Measurements from ENCODE around the gene NARS2.
A peak's percentile ranks its signal among the peaks of the same experiment; 100 is the strongest.
"Not testable (repeated sequence)": the region's sequence is repeated elsewhere in the genome, so short reads cannot be mapped to it uniquely, and the experiment has no call there.

Gene NARS2

GRCh38 chr11:78541537-78541936, 33.1 kb downstream of the NARS2 start:
- no peak for DNase-seq (ENCODE audit: low spot score)

DNA sequence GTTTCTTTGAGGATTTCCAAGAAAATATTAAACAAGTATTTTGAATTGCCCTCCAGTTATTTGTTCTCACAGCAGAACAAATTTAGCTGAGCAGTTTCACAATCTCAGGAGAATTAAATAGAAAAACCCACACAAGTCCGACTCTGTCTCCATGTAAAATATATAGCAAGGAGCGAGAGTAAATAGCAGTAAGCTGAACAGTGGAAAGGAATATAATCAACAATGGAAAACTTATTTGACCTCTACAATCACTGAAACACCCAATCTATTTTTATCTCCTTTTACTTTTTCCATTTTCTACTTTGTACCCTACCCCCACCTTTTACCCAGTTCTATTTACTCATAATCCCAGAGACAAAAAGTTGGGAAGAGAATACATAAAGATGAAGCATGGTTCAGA, 34.4 kb downstream of the NARS2 start:
- no peak for DNase-seq (ENCODE audit: low spot score)

GRCh38 chr11:78539506-78539905, 35.2 kb downstream of the NARS2 start:
- no peak for DNase-seq (ENCODE audit: low spot score)

GRCh38 chr11:78536933-78537332, 37.7 kb downstream of the NARS2 start:
- no peak for DNase-seq (ENCODE audit: low spot score)

DNA sequence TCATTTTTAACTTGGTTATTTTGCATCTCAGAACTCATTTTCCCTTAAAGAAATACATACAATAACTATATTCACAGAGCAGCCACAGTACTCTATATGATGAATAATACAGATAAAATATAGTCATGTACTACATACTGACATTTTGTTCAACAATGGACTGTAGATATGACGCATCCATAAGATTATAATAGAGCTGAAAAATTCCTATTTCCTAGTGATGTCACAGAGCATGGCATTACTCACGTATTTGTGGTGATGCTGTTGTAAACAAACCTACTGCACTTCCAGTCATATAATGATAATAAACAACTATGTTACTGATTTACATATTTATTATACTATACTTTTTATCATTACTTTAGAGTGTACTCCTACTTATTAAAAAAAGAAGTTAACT, 38.7 kb downstream of the NARS2 start:
- peak; percentile 1 for DNase-seq (ENCODE audit: low spot score)

DNA sequence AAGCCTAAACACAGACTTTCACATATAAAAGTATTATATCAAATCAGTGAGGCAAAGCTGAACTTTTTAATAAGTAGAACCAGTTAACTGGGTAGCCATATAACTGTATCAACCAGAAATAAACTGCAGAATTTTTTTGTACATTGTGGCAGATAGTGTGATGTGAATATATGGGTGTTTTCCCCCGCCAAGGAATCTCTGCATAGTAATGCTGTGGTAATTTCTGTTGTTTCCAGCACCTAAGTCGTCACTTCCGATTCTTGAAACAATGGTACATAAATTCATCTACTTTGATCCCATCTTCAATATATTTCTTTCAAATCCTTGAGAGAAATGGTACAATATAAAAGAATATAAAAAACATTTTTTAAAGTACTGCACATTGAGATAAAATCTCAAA, 39.6 kb downstream of the NARS2 start:
- no peak for DNase-seq (ENCODE audit: low spot score)

DNA sequence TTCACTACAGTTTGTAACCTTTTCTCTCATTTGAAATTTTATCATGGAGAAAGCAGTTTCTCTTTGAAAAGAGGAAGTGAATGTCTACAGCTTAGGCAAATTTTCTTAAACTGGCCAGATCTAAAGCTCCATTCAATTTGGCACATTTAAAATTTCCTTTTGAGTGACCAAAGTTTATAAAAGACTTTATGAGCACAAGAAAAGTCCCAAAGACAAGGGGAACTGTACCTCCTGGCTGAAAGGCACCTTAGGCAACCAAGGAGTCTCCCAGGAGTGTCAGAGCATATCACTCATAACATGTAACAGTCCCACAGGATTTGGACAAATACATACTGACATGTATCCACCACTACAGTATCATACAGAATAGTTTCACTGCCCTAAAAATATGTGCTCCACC, 41.3 kb downstream of the NARS2 start:
- DNase-seq (ENCODE audit: low spot score): no peak

- DNase-seq (ENCODE audit: low spot score): no peak
Measured at GRCh38 chr11:78532991-78533390, 41.7 kb downstream of the NARS2 start.

GRCh38 chr11:78526497-78527146, 48.0 kb downstream of the NARS2 start:
- DNase-seq (ENCODE audit: low spot score): no peak

- DNase-seq (ENCODE audit: low spot score): no peak
Measured at GRCh38 chr11:78525720-78526119, 48.9 kb downstream of the NARS2 start.

DNA sequence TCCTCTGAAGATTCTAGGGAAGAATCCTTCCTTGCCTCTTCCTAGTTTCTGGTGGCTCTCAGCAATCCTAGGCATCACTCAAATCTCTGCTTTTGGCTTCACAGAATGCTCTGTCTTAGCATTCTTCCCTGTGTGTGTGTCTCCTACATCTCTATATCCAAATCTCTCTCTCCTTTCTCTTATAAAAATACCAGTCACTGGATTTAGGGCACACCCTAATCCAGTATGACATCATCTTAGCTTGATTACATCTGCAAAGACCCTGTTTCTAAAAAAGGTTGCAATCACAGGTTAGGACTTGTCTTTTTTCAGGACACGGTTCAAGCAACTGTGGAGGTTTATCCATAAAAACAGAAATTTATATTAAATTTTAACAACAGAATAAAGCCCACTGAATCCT, 54.4 kb downstream of the NARS2 start:
- no peak for DNase-seq (ENCODE audit: low spot score)

DNA sequence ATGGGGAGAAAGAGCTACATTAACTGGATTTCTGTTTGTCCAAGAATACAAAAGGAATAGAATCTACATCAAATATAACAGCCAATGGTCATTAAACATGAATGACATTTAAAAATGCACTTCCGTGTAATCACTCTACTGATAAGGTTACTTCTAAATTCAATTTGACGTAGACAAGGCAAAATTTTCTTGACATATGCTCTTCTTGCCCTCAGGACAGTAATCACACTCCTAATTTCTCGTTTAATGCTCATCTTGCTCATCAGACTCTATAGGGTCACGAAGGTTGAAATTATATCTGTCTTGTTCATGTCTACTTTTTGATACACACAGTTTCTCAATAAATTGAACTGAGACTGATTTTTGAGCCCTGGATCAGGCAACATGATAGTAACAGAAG, 58.4 kb downstream of the NARS2 start:
- no peak for DNase-seq (ENCODE audit: low spot score)

GRCh38 chr11:78514922-78515502, 59.7 kb downstream of the NARS2 start:
- no peak for DNase-seq (ENCODE audit: low spot score)

DNA sequence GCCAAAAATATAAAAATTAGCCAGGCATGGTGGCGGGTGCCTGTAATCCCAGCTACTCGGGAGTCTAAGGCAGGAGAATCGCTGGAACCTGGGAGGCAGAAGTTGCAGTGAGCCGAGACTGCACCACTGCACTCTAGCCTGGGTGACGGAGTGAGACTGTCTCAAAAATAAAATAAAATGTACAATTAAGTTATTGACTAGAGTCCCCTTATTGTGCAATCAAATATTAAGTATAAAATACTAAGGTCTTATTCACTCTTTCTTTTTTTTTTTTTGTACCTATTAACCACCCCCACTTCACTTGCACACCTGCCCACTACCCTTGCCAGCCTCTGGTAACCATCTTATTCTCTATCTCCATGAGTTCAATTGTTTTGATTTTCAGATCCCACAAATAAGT, 61.6 kb downstream of the NARS2 start:
- DNase-seq (ENCODE audit: low spot score): not testable (repeated sequence)

DNA sequence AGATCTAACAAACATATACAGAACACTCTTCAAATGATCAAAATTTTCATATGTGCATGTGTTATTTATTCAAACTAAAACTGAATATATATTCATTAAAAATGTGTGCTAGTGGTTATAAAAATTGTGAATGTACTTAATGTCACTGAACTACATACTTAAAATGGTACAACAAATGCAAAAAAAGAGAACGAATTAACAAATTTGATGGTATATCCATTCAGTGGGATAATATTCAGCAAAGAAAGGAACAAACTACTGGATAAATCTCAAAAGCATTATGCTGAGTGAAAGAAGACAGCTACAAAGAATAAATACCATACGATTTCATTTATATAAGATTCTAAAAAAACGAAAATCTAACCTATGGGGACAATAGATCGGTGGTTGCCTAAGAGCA, 64.1 kb downstream of the NARS2 start:
- no peak for DNase-seq (ENCODE audit: low spot score)

- DNase-seq (ENCODE audit: low spot score): no peak
Measured at GRCh38 chr11:78510025-78510596, 64.6 kb downstream of the NARS2 start.

DNA sequence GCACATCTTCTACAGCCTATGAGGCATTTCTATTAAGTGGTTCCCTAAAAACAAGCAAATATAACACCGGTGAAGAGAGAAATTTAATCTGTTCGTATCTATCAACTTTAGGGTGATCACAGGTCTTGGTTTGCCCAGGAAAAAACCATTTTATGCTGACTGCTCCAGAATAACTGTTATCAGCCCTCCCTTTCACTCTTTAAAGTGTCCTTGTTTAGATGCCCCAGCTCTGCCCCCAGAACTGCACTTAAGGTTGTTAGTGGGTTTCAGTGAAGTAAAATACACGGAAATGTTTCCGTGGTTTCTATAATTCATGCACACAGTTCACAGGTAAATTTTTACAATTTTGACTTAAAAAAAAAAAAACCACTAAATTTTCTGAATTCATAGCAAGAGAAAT, 70.0 kb downstream of the NARS2 start:
- DNase-seq (ENCODE audit: low spot score): no peak

DNA sequence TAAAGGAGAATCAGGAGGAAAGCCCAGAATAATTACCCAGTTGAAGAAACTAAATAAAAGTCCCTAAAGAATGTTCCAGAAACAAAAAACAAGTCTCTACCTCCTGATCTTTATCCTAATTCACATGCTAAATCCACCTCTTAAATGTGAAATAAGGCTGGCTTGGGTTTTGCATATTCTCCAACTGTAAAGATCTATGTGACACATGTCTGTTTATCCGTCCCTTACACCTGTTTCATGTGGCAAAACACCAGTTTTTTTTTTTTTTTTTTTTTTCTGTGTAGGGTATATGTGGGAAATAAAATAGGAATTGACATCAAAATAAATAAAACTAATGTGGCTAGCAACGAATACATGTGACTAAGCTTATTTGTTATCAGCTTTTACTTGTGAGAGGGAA, 70.5 kb downstream of the NARS2 start:
- DNase-seq (ENCODE audit: low spot score): no peak

DNA sequence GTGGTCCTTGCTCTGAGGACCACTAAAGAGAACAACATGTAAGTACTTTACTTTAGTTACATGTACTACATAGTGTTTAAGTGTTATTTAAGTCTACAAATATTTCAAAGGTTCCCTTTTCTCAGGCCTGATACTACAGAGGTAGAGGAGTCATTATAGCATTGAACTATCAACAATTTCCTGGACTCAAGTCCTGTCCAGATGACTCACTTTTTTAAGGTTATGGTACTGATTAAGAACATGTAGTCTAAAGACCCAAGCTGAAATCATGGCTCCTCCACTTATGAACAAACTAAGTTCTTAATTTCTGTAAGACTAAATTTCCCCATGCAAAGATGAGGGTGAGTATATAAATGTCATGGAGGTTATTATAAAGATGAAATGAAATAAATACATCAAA, 74.7 kb downstream of the NARS2 start:
- no peak for DNase-seq (ENCODE audit: low spot score)

DNA sequence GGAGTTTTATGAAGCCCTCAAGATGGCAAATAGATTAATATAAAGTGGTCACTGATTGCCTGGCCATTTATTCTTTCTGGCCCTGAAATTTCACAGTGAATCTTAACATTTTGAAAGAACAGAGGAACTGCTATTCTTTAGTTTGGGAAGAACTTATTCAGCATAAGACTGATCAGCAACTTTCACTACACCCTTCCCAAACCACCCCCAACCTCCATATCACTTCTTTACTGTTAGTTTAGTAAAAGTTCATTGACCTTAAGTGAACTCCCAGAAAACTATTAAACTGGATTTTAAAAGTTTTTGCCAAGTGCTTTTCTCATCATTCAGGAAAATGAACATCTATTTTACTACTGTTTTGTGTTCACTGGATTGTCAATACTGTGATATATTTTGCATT, 77.4 kb downstream of the NARS2 start:
- no peak for DNase-seq (ENCODE audit: low spot score)

DNA sequence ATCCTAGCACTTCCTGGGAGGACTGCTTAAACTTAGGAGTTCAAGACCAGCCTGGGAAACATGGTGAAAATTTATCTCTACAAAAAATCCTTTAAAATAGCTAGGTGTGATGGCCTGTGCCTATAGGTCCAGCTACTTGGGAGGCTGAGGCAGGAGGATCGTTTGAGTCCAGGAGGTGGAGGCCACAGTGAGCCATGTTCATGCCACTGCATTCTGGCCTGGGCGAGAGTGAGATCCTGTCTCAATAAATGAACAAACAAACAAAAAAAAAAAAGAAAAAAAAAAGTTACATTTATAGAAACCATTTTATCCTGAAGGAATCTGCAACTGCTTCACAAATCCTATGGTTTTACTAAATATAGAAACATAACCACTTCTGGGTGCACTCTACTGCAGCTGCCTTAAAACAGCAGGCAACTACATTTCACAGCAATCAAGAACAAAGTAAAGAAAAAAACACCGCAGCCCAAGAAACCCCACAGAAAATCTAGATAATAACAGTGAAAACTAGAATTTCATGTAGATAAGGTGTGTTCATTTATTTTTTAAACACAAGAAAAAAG, 81.2 kb downstream of the NARS2 start:
- no peak for DNase-seq (ENCODE audit: low spot score)

GRCh38 chr11:78492973-78493372, 81.7 kb downstream of the NARS2 start:
- no peak for DNase-seq (ENCODE audit: low spot score)

GRCh38 chr11:78489184-78489583, 85.5 kb downstream of the NARS2 start:
- no peak for DNase-seq (ENCODE audit: low spot score)

GRCh38 chr11:78478536-78478935, 96.1 kb downstream of the NARS2 start:
- DNase-seq (ENCODE audit: low spot score): no peak
